HG02798 (cell line): ENCODE results near the gene ANKRD33.
"Not testable (repeated sequence)": the region's sequence is repeated elsewhere in the genome, so short reads cannot be mapped to it uniquely, and the experiment has no call there.

ENCODE experiments used
- ATAC-seq: cut with Tn5 transposase; IDR thresholded peaks from one replicate; pipeline ENCODE4 v1.9.1; 2021; ENCODE audit warnings: mild to moderate bottlenecking; ENCODE audit not compliant: unreplicated experiment, poor library complexity

ANKRD33 gene

DNA sequence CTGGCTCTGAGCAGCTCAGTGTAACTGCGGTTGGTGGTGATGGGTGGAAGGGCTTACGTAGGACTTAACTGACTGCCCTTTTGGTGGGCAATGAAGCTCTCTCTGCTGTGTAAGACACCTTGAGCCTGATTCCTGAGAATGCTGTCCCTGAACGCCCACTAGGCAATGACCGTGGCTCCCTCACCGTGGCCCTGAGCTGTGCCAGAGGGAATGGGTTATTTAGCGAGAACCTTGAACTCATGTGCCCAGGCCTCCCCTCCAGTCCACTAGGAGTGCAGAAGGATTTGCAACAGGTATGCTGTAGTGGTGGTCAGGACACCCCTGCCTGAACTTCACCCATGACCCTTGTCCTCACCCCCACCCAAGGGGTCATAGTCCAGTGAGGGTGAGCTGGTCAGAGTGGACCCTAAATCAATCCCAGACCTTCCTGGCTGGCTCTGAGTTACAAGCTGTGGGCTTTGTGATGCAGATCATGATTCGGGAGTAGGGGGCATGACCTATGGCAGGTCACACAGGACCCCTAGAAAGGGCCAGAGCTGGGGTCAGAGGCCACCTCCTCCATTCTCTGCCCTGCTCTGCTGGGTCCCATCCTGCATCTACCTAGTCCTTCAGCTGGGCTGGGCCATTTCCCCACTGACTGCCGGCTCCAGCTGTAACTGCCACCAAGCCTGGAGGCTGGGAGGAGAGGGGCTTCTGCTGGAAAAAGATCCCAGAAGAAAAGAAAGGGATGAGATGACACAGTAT, 14.5 kb upstream of the ANKRD33 start:
- ATAC-seq = no peak

DNA sequence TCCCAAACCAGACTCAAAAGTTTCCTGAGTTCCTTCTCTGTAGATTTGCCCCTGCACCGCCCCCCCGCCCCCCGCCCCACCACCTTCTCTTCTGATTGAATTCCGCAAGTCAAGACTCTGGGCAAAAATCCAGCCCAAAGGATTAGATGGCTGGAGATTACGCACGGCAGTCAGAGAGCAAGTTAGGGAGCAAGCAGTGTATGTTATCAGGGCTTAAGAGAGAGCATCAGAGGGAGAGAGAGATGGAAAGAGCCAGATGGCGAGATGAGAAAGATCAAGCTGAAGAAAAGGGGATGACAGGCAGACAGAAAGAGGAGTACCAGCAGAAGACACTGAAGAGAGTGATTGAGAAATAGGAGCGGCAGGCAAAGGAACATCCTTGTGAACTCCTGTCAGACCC, 13.9 kb upstream of the ANKRD33 start:
- ATAC-seq = no peak

DNA sequence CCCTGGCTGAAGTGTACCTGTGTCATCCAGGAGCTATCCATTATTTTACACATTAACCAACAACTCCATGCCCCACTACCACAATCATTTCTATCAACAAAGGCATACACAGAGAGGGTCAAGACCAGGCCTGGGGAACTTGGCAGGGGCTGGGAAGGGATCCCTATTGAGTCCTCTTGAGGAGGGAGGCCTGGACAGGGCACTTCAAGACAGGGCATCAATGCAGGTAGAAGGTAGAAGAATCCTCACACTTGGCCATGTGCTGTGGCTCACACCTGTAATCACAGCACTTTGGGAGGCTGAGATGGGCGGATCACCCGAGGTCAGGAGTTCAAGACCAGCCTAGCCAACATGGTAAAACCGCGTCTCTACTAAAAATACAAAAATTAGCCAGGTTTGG, 13.4 kb upstream of the ANKRD33 start:
- no peak for ATAC-seq

DNA sequence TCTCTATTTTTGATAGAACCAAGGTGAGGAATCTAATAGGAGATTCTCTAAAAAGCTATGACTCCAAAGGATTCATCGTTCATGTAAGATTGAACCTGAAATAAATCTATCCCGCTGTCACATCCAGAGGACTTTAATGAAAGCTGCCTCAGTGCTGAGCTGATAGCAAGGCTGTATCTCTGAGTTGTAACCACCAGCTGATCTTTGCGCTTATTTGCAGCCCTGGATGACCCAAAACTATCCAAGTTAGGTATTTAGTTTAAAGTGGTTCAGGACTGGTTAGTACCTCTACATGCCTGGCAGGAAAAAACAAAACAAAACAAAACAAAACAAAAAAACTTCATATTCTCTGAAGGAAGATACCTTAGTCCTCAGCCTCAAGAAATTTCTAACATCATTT, 8.8 kb upstream of the ANKRD33 start:
- ATAC-seq = no peak

DNA sequence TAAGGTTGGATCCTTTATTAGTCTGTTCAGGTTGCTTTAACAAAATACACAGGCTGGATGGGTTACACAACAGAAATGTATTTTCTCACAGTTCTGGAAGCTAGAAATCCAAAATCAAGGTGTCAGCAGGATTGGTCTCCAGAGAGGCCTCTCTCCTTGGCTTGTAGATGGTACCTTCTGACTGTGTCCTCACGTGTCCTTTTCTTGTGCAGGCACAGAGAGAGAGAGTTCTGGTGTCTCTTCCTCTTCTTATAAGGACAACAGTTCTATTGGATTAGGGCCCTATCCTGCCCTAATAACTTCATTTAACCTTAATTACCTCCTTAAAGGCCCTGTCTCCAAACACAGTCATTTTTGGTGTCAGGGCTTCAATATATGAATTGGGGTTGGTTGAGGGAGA, 4.6 kb upstream of the ANKRD33 start:
- no peak for ATAC-seq

DNA sequence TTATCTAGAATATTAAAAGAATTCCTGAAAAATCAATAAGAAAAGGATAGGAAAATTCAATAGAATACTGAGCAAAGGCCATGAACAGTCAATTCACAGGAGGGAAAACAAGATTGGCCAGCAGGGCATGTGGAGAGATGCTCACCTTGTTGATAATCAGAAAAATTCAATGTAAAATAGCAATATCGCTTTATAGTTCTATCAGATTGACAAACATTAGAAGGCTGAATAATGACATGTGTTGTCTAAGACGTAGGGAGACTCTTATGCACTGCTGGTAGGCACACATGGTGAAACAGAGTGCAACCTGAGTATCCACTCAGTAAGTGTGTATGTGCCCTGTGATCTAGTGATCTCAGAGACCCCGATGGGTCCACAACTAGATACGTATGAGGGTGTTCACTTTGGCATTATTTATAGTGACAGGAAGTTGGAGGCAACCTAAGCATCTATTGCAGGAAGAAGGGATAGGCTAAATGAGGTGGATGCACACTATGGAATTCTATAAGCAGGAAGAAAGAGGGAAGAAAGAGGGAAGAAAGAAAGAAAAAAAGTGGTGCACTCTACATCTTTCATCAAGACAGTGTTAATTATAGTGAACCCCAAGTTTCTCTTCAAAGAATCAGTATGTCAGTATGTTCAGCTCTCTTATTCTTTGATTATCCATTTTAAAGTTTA, 3.8 kb upstream of the ANKRD33 start:
- ATAC-seq = no peak

DNA sequence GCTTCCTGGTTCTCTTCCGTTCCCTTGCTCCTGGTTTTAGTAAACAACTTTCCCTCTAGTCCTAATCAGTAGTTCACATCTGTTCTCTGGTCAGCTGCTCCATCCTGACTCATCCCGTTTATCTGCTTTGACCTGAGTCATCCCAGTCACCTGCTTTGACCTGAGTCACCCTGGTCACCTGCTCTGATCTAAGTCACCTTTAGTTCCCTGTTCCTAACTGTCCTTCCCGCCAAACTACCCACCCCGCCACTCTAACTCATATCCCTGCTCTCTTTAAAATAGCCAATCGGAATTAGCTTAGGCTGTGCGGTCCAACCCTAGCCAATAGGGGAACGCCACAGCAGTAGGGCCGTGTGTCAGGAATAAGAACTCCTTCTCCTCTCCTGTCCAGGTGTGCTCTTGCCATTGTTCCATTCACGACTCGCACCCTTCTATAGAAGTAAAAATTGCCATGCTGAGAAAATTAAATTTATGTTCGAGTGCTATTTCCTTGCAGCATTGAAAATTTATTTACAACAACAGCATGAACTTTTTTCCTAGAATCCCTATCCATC, 3.1 kb upstream of the ANKRD33 start:
- no peak for ATAC-seq

DNA sequence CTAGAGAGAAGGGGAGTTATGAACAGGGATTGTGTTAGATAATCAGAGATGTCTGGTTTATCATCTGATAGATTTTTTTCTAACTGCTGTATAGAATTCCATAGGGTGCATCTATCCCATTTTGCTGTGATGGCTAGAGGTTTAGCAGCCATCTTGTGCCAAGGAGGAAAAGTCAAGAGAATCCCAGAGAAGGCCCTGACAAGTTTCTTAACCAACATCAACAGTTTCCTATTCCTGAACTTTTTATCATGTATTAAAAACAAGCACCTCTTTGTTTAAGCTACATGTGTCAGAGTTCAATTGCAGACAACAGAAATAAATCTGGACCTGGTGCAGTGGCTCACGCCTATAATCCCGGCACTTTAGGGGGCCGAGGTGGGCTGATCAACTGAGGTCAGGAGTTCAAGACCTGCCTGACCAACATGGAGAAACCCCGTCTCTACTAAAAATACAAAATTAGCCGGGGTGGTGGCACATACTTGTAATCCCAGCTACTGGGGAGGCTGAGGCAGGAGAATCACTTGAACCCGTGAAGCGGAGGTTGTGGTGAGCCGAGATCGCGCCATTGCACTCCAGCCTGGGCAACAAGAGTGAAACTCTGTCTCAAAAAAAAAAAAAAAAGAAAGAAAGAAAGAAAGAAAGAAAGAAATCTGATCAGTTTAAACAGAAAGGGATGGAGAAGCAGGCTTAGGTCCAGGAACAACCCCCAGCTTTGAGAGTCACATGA, 2.4 kb upstream of the ANKRD33 start:
- not testable (repeated sequence) for ATAC-seq

DNA sequence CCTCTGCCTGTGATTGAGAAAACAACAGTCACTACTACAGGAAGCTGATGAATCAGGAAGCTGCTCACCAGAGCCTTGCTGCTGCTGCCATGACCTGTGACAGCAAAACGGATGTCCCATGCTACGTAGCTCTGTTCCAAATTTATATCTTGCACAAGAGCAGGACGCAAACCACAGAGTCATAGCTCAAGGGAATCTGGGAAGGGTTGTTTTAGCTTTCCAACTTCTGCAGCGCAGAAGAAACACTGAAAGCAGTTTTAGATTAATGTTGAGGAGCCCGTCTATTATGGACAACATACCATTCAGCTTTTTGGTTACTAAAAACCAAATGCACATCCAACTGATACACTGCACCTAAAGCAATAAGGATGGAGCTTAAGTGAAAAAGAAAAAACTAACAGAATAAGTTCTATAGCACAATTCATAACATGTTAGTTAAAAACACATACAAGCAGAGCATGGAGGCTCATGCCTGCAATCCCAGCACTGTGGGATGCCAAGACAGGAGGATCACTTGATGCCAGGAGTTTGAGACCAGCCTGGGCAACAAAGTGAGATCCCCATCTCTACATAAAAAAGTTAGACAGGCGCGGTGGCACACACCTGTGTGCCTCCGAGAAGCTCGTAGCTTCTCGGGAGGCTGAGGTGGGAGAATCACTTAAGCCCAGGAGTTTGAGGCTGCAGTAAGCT, 1.7 kb upstream of the ANKRD33 start:
- no peak for ATAC-seq

DNA sequence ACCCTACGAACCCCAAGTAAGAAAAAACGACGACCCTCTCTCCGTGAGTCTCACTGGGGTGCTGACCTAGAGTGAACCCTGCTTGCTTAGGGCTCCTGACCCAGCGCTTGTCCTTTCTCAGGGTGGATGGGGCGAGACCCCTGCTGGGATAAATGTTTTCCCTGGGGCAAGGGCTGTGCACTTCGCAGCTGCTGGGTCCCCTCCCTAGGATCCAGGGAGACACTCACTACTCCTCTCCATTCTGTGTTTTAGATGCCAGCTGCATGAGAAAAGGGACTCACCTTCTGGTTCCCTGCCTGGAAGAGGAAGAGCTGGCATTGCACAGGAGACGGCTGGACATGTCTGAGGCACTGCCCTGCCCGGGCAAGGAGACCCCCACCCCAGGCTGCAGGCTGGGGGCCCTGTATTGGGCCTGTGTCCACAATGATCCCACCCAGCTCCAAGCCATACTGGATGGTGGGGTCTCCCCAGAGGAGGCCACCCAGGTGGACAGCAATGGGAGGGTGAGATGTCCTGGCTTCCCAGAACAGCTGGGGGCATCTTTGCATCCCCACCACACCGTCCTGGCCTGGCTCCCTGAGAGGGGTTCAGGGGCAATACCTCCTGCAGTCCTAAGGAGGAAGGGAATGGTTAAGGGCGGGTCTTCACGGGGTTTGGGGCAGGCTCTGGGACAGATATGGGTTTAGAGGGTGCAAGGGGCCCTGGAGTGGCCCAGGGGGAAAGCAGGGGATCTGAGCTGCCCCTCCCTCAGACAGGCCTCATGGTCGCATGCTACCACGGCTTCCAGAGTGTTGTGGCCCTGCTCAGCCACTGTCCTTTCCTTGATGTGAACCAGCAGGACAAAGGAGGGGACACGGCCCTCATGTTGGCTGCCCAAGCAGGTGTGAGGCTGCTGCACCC, 663 bp downstream of the ANKRD33 start:
- no peak for ATAC-seq

DNA sequence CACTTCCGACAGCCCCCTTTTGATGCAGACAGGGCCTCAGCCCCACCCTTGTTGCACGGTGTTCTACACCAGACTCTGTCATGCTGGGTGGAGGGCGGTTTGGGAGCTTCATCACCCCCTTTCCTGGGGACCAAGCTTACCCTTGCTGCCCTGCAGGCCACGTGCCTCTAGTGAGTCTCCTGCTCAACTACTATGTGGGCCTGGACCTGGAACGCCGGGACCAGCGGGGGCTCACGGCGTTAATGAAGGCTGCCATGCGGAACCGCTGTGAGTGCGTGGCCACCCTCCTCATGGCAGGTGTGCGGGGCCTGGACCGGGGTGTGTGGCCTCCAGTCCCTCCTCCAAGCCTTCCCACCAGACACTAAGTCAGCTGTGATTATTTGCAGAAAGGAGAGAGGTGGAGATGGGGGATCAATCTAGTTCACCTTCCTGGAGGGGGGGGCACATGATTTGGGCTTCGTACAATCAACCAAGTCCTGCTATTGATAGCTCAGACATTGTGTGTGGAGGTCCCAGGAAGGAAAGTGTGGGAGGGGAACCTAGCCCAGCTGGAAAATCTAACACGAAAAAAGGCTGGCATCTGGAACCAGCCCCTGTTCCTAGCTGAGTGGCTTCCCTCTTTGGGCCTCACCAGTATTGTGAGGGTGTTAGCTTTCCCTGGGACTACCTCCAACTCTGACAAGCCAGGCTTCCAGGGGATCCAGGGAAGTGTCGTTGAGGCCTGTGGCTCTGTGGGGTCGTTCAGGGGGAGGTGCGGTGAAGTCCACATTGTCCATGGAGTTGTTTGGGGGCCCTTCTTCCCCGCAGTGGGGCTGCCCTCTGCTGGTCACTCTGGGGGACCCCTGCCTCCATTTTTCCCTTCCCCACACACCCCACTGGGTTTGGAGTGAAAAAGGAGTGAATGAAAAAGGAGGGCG, 1.6 kb downstream of the ANKRD33 start:
- no peak for ATAC-seq

DNA sequence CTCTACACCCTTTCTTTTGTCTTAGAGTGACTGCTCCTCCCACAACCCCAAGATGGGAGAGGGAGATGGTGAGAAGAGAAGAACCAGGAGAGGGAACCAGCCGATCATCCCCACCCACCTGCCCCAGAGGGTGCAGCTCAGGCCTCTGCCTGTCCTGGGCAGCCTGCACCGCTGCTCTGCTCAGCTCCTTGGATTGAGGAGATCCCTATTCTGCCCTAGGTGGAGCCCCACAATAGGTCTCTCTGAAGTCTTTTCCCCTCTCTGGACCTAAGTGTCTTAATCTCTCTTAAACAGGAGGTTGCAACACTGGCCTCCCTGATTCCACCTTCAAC, 2.2 kb downstream of the ANKRD33 start:
- ATAC-seq = no peak

DNA sequence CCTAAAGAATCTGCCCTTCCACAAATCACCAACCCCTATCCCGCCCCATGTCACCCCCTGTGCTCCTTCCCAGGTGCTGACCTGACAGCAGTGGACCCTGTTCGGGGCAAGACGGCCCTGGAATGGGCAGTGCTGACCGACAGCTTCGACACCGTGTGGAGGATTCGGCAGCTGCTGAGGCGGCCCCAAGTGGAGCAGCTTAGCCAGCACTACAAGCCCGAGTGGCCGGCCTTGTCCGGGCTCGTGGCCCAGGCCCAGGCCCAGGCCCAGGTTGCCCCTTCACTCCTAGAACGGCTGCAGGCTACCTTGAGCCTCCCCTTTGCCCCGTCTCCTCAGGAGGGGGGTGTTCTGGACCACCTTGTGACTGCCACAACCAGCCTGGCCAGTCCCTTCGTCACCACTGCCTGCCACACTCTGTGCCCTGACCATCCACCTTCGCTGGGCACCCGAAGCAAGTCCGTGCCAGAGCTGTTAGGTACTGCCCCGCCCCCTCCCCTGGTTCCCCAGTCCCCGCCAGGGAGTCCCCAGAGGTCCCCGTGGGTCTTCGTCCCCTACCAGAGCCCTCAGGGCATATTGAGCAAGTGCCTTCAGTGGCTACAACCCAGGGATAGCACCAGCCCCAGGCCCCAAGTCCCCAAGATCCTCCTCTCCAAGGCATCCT, 2.7 kb downstream of the ANKRD33 start:
- ATAC-seq = no peak

DNA sequence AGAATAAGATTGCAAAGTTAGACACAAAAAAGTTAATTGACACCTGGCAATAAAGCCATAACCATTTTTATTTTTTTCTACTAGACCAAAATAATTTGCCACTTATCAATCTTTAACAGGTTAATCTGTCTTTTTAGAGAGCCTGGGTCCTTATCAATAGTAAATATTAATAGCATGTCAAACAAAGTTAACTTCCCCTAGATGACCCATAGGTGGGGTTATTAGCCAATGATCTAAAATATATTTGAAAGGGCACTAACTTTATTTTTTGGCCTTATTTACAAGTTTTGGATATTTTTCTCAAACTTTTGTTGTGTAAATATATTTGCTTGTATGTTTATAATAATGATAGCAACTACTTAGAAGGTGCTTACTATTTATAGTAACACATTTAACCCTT, 3.9 kb downstream of the ANKRD33 start:
- ATAC-seq = no peak

DNA sequence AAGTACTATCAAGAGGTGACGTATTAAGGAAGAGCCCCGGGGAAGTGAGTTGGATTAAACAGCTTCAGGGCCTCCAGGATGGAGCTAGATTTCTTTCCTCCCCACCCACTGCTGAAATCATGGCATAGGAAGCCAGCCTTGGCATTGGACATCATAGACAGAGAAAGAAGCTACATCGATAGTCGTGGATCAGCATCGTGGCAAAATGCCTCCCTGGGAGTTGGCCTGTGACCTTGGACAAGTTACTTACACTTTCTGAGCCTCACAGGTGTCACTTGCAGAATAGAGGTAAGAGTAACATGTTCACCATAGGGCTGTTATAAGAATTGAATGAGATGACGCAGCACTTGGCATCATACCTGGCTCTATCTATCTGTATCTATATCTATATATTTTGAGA, 5.9 kb downstream of the ANKRD33 start:
- no peak for ATAC-seq

DNA sequence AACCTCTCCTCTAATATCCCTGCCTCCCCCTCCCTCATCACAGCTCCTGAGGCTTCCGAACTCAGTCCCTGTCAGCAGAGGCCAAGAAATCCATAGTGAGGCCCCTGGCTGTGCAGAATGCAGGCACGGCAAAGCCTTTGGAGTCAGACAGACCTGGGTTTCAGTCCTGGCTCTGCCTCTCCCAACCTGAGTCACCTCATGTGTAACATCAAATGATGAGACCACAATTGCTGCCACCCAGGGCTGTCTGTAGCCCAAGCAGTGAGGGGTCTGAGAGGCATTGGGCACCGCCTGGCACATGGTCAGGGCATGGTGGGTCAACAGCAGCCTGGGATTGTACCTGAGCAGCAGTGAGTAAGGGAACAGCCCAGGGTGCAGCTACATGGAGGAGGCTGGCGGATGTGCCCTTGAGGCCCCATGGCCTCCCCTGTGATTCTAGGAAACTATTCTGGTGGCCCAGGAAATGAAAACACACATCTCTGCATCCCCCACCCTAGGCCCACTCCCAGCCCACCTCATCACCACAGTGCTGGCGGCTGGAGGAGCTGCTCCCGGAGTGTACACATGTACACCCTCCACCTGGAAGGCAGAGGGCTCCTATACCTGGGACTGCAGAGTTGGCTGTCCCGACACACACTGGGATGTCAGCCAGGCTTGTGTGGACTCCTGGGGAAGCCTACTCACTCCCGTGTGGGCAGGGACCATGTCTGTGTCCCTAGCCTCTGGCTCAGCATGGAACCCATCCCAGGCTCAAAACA, 7.7 kb downstream of the ANKRD33 start:
- ATAC-seq = no peak

DNA sequence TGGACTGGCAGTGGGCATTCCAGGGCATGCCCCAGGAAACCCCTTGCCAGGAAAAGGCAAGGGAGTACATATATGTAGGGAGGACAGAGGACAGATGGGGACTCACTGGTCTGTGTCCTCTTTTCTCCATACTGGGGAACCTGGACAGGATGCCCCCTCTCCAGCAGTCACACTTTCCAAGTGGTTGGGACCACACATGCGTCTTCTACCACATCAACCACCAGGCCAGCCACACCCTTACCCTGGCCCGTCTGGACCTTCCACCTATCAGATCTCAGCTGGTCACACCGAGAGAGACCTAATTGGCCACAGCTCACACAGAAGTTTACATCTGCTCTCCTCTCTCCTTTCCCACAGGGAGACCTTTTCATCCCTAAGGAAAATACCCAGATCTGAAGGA, 8.3 kb downstream of the ANKRD33 start:
- no peak for ATAC-seq

DNA sequence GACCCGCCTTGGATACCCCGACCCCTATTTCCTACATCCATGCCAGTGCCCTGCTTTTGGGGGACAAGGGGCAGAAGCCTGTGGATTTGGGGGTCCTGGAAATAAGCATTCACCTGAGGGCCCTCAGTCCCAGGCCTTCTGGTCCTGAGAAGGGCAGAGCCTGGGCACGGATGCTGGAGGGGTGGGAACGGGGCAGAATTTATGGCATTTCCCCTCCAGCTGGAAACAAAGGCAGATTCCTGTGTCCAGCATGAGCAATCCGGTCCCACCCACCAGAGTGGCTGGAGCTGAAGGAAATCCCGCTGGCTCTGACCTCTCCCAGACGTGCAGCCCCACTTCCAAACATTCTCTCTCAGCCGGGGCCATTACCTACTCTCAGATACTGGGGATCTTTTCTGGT, 9.3 kb downstream of the ANKRD33 start:
- ATAC-seq = no peak
